Right forelimb (tissue), 1 donor: ENCODE data around the gene NRXN3.
"Not testable (repeated sequence)": the region's sequence is repeated elsewhere in the genome, so short reads cannot be mapped to it uniquely, and the experiment has no call there.

Experiments used
- DNase-seq: peaks from one replicate; pipeline ENCODE4 v3.0.0-alpha.2; 2018

The NRXN3 gene

DNA sequence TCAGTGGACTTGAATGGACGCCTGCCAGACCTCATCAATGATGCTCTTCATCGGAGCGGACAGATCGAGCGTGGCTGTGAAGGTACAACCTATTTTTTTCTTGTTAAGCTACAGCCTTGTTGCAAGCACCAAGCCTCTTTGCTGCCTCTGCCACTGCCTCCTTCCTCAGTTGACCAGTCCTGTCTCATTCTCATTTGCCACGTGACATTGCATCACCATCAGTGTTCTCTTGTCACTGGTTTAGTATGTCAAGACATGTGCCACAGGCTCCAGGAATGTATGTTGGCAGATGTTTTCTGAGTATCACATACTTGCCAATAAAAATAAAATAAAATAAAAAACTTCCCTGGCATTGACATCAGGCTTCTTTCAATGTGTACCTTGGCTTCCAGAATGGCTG, 798.1 kb downstream of the NRXN3 start:
- DNase-seq: no peak

DNA sequence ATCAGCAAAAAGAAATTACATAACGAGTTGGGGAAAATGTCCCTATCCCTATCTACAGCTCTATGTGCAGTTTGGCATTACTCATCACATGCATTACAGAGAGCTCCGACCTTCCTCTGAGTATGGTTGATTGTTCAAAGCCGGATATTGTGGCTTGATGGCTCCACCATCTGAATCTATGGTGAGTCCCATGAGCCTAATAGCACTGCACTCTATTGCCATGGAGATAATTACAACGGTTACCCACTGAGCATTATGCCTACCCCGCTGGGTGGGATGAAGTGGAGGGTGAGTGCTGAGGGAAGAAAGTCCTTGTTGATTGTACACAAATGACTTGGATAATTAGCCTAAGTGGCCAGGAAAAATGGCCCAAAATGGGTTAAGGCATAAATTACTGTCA, 800.5 kb downstream of the NRXN3 start:
- DNase-seq: no peak

- no peak for DNase-seq
These were observed 802.3 kb downstream of the NRXN3 start for GRCh38 chr14:78972440-78972839.

- no peak for DNase-seq
These were observed 804.5 kb downstream of the NRXN3 start for GRCh38 chr14:78974691-78975090.

DNA sequence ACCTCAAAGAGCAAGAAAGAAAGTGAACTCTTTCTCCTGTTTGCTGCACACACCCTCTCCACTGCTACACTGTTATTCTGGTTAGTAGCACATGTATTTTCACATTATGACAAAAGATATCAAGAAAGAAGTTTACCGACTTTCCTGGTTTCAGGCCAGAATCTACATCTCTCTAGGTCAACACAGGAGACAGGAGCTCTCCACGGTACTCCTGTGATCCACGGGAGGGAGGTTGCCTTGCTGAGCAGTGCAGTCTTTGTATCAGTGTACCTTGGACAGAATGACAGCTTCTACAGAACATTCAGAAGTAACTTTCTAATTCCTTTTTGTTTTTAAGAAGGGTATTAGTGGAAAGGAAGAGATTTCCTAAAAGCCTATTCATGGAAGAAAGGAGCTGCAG, 805.6 kb downstream of the NRXN3 start:
- DNase-seq: no peak

GRCh38 chr14:78978896-78979295, 808.7 kb downstream of the NRXN3 start:
- no peak for DNase-seq

DNA sequence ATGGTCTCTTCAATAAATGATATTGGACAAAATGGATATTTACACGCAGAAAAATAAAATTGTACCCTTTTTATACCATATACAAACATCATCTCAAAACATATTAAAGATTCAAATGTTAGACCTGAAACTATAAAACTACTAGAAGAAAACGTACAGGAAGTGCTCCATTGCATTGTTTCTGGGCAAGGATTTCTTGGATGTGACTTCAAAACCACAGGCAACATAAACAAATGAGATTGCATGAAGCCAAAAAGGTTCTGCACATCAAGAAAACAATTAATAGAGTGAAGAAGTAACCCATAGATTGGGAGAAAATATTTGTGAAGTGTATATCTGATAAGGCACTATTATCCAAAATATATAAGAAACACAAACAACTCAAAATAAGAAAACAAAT, 812.4 kb downstream of the NRXN3 start:
- no peak for DNase-seq

DNA sequence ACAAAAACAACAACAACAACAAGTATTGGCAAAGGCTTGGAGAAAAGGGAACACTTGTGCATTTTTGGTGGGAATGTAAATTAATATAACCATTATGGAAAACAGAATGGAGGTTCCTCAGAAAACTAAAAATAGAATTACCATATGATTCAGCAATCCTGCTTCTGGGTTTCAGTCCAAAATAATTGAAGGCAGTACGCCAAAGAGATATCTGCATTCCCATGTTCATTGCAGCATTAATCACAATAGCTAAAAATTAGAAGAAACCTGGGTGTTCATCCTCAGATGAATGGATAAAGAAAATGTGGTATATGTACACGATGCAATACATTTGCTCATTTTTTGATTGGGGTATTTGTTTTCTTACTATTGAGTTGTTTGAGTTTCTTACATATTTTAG, 813.0 kb downstream of the NRXN3 start:
- DNase-seq: no peak

- no peak for DNase-seq
These were observed 815.7 kb downstream of the NRXN3 start for GRCh38 chr14:78985668-78986381.

DNA sequence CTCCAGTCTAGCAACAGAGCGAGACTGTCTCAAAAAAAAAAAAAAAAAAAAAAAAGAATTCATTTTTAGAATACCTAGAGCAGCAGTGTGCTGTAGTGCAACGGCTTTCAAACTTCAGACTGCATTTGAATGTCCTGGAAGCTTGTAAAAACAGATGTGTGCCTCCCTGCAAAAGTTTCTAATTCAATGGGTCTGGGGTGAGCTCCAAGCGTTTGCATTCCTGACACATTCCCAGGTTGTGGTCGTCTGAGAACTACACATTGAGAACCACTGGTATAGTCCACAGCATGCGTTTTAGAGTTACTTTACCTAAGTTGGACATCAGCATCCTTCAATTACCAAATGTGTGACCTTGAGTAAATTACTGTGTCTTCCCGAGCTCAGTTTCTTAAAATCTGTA, 816.8 kb downstream of the NRXN3 start:
- no peak for DNase-seq

GRCh38 chr14:78989221-78989620, 819.0 kb downstream of the NRXN3 start:
- DNase-seq: no peak

DNA sequence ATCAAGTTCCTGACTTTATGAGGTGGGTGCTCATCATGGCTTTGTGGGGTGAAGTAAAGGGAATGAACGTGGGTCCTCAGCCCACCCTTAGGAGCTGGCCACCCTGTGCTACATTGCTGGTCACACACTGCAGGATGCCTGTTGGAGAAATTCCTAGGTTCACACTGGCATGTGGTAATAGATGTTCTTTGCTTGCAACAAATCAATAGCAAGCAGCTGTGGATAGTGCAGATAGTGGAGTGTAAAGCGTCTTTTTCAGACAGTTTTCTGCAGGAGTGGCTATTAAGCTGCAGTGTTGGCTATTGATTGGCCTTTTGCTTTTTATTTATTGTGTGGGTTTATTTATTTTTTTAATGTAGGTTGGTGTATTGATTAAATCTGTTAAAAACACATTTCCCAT, 822.7 kb downstream of the NRXN3 start:
- no peak for DNase-seq

- peak; percentile 49 for DNase-seq
These were observed 827.6 kb downstream of the NRXN3 start for GRCh38 chr14:78997811-78998210.

GRCh38 chr14:79009286-79009685, 839.1 kb downstream of the NRXN3 start:
- DNase-seq: no peak

- DNase-seq: no peak
These were observed 841.1 kb downstream of the NRXN3 start for GRCh38 chr14:79011091-79011919.

DNA sequence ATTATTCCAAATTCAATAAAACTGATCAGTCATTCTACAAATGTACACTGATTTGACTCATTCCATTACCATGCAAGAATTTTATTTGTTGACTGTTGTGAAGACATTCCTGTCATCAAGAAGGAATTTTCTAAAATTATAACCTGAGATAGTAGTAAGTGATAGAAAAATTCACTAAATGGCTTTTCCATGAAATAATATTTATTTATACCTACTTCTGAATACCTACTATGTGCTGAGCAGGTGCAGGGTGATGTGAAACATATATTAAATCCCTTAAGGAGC, 841.7 kb downstream of the NRXN3 start:
- no peak for DNase-seq

- DNase-seq: no peak
These were observed 846.8 kb downstream of the NRXN3 start for GRCh38 chr14:79016828-79017505.

GRCh38 chr14:79017561-79017960, 847.4 kb downstream of the NRXN3 start:
- DNase-seq: no peak

DNA sequence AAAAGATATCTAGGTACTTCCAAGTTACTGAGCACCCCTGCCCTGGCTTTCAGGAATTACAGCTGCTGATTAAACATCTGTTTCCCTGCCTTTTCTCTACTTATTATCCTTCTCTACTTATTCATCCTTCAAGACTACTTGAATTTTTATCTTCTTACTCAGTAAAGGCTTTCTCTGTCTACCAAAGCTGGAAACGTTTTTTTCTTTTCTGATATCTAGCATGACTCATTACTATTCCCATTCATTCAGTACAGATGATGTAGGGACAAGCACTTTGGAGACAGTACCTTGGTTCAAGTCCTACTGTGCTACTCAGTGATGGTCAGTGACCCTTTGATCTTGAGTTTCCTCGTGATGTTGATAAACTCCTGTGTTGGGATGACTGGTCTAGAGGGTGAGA, 848.7 kb downstream of the NRXN3 start:
- DNase-seq: no peak

- not testable (repeated sequence) for DNase-seq
These were observed 849.7 kb downstream of the NRXN3 start for GRCh38 chr14:79019898-79020297.

DNA sequence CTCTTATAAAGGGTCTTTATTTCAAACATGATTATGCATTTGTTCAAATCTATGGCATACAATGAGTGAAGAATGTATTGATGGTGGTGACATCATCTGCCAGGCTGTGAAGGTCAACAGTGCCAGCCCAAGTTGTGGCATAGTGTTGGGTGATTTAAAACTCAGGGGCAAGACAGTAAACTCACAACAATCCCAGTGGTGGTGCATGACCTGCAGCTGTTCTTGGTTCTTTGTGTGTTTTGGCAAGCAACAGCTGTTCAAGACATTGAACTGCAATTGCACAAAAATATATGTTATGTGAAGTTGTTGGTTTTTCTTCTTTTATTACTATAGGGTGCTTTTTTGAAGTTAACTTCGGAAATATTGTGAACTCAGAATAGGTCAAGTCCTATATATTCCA, 851.6 kb downstream of the NRXN3 start:
- DNase-seq: no peak

DNA sequence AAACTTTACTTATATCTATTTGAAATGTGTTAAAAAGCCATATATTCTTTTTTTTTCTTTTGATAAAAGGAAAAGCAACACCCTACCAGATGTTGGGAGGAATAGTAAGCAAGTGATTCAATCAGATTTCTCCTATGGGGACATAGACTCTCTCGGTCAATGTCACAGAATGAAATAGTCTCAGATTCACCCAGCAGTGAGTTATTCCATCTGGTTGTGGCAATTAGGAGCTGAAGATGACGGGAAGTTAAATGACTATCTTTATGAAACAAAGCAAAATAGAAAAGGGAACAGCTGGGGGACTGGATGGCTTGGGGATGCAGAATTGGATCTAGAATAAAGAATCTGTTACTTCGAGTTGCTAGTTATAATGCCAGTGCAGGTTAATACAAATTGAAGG, 857.0 kb downstream of the NRXN3 start:
- DNase-seq: no peak

DNA sequence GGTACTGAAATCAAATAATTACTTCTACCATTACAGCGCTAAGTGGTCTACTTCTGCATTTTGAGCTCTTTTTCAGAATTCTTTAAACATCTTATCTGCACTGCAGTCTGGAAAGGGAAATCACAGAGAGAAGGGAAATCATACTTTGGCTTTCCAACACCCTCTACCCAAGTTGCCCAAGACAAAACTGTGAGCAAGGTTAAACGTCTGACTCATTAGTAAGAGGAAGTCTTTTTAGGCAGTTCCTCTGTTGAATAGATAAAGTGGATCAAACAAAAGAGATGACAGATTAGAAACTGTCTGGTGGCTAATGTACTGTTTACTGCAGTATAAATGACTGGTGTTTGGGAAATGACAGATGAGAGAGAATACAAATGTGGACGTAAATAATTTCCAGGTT, 858.1 kb downstream of the NRXN3 start:
- DNase-seq: no peak

GRCh38 chr14:79036441-79036840, 866.3 kb downstream of the NRXN3 start:
- DNase-seq: no peak
